Mesendoderm (in vitro differentiated cells): Measurements from ENCODE around the gene OTOP3.

ENCODE experiments used
- DNase-seq: peaks from one replicate; pipeline ENCODE4 v3.0.0; 2013
- H2AK5ac ChIP-seq: 2 replicates; pipeline ENCODE4 v1.6.1; 2013; ENCODE audit warnings: low read length, inconsistent platforms
- H2BK120ac ChIP-seq: 2 replicates; pipeline ENCODE4 v1.6.1; 2013; ENCODE audit warnings: low read depth, mild to moderate bottlenecking, low read length, moderate library complexity, mixed read lengths
- H2BK15ac ChIP-seq: replicated peaks from 2 replicates; pipeline ENCODE4 v1.6.1; 2013; ENCODE audit warnings: low read depth, mild to moderate bottlenecking, moderate library complexity
- H2BK5ac ChIP-seq: 2 replicates; pipeline ENCODE4 v1.6.1; 2013; ENCODE audit warnings: low read length, inconsistent platforms
- H3K18ac ChIP-seq: 2 replicates; pipeline ENCODE4 v1.6.1; 2013; ENCODE audit warnings: mild to moderate bottlenecking, low read length, mixed read lengths
- H3K23ac ChIP-seq: one replicate; pipeline ENCODE4 v1.6.1; 2013; ENCODE audit warnings: low read length
- H3K27ac ChIP-seq: 2 replicates; pipeline ENCODE4 v1.5.1; 2013; ENCODE audit warnings: low read depth, mild to moderate bottlenecking, inconsistent platforms, low read length, moderate library complexity
- H3K27me3 ChIP-seq: 2 replicates; pipeline ENCODE4 v1.6.1; 2013; ENCODE audit warnings: low read length, control low read depth, mild to moderate bottlenecking, inconsistent platforms; ENCODE audit not compliant: insufficient read depth, poor library complexity
- H3K36me3 ChIP-seq: 2 replicates; pipeline ENCODE4 v1.6.1; 2013; ENCODE audit warnings: low read length, inconsistent platforms; ENCODE audit not compliant: control insufficient read depth, insufficient read depth
- H3K4ac ChIP-seq: one replicate; pipeline ENCODE4 v1.6.1; 2013; ENCODE audit warnings: low read depth, mild to moderate bottlenecking, low read length, moderate library complexity
- H3K4me1 ChIP-seq: 2 replicates; pipeline ENCODE4 v1.6.1; 2013; ENCODE audit warnings: low read depth, low read length, inconsistent platforms; ENCODE audit not compliant: control insufficient read depth
- H3K4me2 ChIP-seq: 2 replicates; pipeline ENCODE4 v1.6.1; 2013; ENCODE audit warnings: low read length
- H3K4me3 ChIP-seq: 2 replicates; pipeline ENCODE4 v1.5.1; 2013; ENCODE audit warnings: mild to moderate bottlenecking, low read length
- H3K56ac ChIP-seq: one replicate; pipeline ENCODE4 v1.6.1; 2013; ENCODE audit warnings: low read length
- H3K79me1 ChIP-seq: 2 replicates; pipeline ENCODE4 v1.6.1; 2013; ENCODE audit warnings: low read length, inconsistent platforms
- H3K79me2 ChIP-seq: 2 replicates; pipeline ENCODE4 v1.6.1; 2013; ENCODE audit warnings: mild to moderate bottlenecking, low read length; ENCODE audit not compliant: control insufficient read depth, insufficient read depth
- H3K9ac ChIP-seq: 2 replicates; pipeline ENCODE4 v1.6.1; 2013; ENCODE audit warnings: low read length, inconsistent platforms
- H4K5ac ChIP-seq: one replicate; pipeline ENCODE4 v1.6.1; 2013; ENCODE audit warnings: low read length
- H4K8ac ChIP-seq: one replicate; pipeline ENCODE4 v1.6.1; 2013; ENCODE audit warnings: low read depth, mild to moderate bottlenecking, control low read depth, low read length, moderate library complexity
- WGBS: extraction: QIAGEN DNeasy Blood & Tissue Kit; methylation state at CpG from one replicate; pipeline ENCODE4 v1.1.7; 2013; ENCODE audit warnings: low lambda C conversion rate, missing lambda C conversion rate; ENCODE audit not compliant: insufficient coverage; ENCODE audit errors: extremely low coverage; 5-methylcytosine and 5-hydroxymethylcytosine counted together

The OTOP3 gene

DNA sequence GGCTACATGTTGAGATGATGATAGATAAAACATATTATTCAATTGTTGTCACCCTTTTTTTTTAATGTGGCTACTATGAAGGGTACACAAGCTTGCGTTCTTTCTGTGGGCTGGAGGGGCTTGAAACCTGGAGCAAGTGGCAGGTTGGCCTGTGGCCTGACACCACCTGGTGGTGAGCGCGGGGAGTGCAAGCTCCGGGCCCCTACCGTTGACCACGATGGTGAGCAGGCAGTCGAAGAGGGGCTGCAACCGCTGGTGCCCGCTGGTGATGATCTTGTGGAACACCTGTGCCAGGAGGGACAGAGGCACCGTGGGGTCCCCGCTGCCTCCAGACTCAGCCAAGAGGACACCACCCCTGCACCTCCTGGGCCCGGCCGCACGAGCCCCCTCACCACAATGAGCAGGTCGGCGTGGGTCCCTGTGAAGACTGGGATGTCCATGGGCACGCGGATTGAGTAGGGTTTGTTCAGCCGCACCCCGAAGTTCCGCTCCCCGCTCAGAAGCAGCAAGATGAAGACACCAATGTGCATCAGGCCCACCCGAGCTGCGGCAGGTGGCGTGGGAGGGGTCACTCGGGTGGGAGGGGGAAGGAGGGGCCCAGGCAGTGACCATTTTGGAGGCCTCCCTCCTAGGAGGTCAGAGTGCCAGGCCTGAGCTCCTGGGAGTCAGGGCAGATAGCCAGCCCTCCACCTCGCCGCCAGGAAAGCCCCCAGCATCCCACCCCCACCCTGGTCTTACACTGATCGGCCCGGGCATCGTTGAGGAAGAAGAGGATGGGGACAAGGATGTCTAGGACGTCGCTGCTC lies 22.4 kb downstream of the OTOP3 start:
- H3K79me2 ChIP-seq, result no peaks in the 10 kb centered on the region
- no peaks in the 10 kb centered on the region for H3K27me3 ChIP-seq
- no peak overlapping the region for H3K9ac ChIP-seq
- DNase-seq, result peak; percentile 59
- H2BK5ac ChIP-seq, result no peak overlapping the region
- no peak overlapping the region for H3K23ac ChIP-seq
- no peak overlapping the region for H3K4me2 ChIP-seq
- no peaks in the 10 kb centered on the region for H3K4me1 ChIP-seq
- no peak overlapping the region for H2BK120ac ChIP-seq
- H3K27ac ChIP-seq, result no peak overlapping the region
- no peak overlapping the region for H3K4ac ChIP-seq
- no peak overlapping the region for H3K4me3 ChIP-seq
- no peak overlapping the region for H3K18ac ChIP-seq
- WGBS, result no CpG with 5 or more reads among the region's 33 CpGs
- no peak overlapping the region for H2BK15ac ChIP-seq
- no peaks in the 10 kb centered on the region for H3K79me1 ChIP-seq
- H2AK5ac ChIP-seq, result no peak overlapping the region
- H4K5ac ChIP-seq, result no peak overlapping the region
- H3K36me3 ChIP-seq, result no peaks in the 10 kb centered on the region
- no peak overlapping the region for H3K56ac ChIP-seq
- H4K8ac ChIP-seq, result no peak overlapping the region

GRCh38 chr17:74959826-74960515 lies 24.3 kb downstream of the OTOP3 start:
- H3K23ac ChIP-seq, result no peak overlapping the region
- no peak overlapping the region for H3K18ac ChIP-seq
- no peaks in the 10 kb centered on the region for H3K4me1 ChIP-seq
- no peak overlapping the region for H2BK15ac ChIP-seq
- H3K79me1 ChIP-seq, result no peaks in the 10 kb centered on the region
- no peaks in the 10 kb centered on the region for H3K36me3 ChIP-seq
- no peak overlapping the region for H3K56ac ChIP-seq
- H2BK120ac ChIP-seq, result no peak overlapping the region
- WGBS, result no CpG with 5 or more reads among the region's 14 CpGs
- H3K27me3 ChIP-seq, result no peaks in the 10 kb centered on the region
- H4K8ac ChIP-seq, result no peak overlapping the region
- no peak overlapping the region for H3K9ac ChIP-seq
- H3K4me3 ChIP-seq, result no peak overlapping the region
- H2AK5ac ChIP-seq, result no peak overlapping the region
- no peak overlapping the region for H4K5ac ChIP-seq
- H3K27ac ChIP-seq, result no peak overlapping the region
- H3K4ac ChIP-seq, result no peak overlapping the region
- H3K79me2 ChIP-seq, result no peaks in the 10 kb centered on the region
- H2BK5ac ChIP-seq, result no peak overlapping the region
- no peak for DNase-seq
- H3K4me2 ChIP-seq, result no peak overlapping the region

- Histone ChIP-seq H4K8ac (no peak overlapping the region), H3K27me3 (no peaks in the 10 kb centered on the region), H3K4ac (no peak overlapping the region), H3K4me2 (no peak overlapping the region), H3K4me3 (no peak overlapping the region), H2BK5ac (no peak overlapping the region), H3K79me2 (no peaks in the 10 kb centered on the region), H3K27ac (no peak overlapping the region), H3K56ac (no peak overlapping the region), H3K9ac (no peak overlapping the region), H3K23ac (no peak overlapping the region), H2AK5ac (peak overlapping the region; percentile 69), H3K79me1 (no peaks in the 10 kb centered on the region), H3K4me1 (no peaks in the 10 kb centered on the region), H3K18ac (no peak overlapping the region), H4K5ac (no peak overlapping the region), H2BK120ac (no peak overlapping the region), H3K36me3 (no peaks in the 10 kb centered on the region), H2BK15ac (no peak overlapping the region)
- no CpG with 5 or more reads among the region's 19 CpGs for WGBS
- DNase-seq, result peak; percentile 90
These were observed 25.1 kb downstream of the OTOP3 start for GRCh38 chr17:74960570-74961342.

GRCh38 chr17:74961657-74962350 lies 26.1 kb downstream of the OTOP3 start:
- Histone ChIP-seq H3K18ac (no peak overlapping the region), H4K5ac (no peak overlapping the region), H2BK15ac (no peak overlapping the region), H3K27ac (no peak overlapping the region), H3K4ac (no peak overlapping the region), H3K79me2 (no peaks in the 10 kb centered on the region), H2BK5ac (no peak overlapping the region), H2BK120ac (no peak overlapping the region), H3K4me2 (no peak overlapping the region), H3K36me3 (no peaks in the 10 kb centered on the region), H3K79me1 (no peaks in the 10 kb centered on the region), H3K23ac (no peak overlapping the region), H2AK5ac (no peak overlapping the region), H3K4me3 (no peak overlapping the region), H4K8ac (no peak overlapping the region), H3K4me1 (no peaks in the 10 kb centered on the region), H3K56ac (no peak overlapping the region), H3K27me3 (no peaks in the 10 kb centered on the region), H3K9ac (no peak overlapping the region)
- no CpG with 5 or more reads among the region's 23 CpGs for WGBS
- DNase-seq, result peak; percentile 90

- whole genome bisulfite sequencing, result no CpG with 5 or more reads among the region's 18 CpGs
- no peak overlapping the region for H4K8ac ChIP-seq
These were observed 27.1 kb downstream of the OTOP3 start for GRCh38 chr17:74962622-74963394.

More at GRCh38 chr17:74962622-74963394, 27.1 kb downstream of the OTOP3 start:
- no peak overlapping the region for H3K18ac ChIP-seq
- no peaks in the 10 kb centered on the region for H3K27me3 ChIP-seq
- no peak overlapping the region for H4K5ac ChIP-seq
- H3K79me2 ChIP-seq, result no peaks in the 10 kb centered on the region
- DNase-seq, result no peak
- H3K4me1 ChIP-seq, result no peaks in the 10 kb centered on the region
- H2BK15ac ChIP-seq, result no peak overlapping the region
- H3K9ac ChIP-seq, result no peak overlapping the region
- no peak overlapping the region for H3K4me2 ChIP-seq
- H2AK5ac ChIP-seq, result no peak overlapping the region
- no peak overlapping the region for H3K4ac ChIP-seq
- H3K36me3 ChIP-seq, result no peaks in the 10 kb centered on the region
- H3K79me1 ChIP-seq, result no peaks in the 10 kb centered on the region
- no peak overlapping the region for H3K23ac ChIP-seq
- H3K4me3 ChIP-seq, result no peak overlapping the region
- no peak overlapping the region for H2BK5ac ChIP-seq
- no peak overlapping the region for H3K27ac ChIP-seq
- H3K56ac ChIP-seq, result no peak overlapping the region
- H2BK120ac ChIP-seq, result no peak overlapping the region
